GM11168 (cell line): ENCODE data around the gene CRYAA.

Source experiments
- in situ Hi-C: fragments of 300-500 bp; cut with MboI; formaldehyde crosslinking; loops from one replicate; pipeline ENCODE4 v1.12.0; 2022; ENCODE audit warnings: low sequenced_read_pairs; ENCODE audit not compliant: unreplicated experiment

CRYAA gene

DNA sequence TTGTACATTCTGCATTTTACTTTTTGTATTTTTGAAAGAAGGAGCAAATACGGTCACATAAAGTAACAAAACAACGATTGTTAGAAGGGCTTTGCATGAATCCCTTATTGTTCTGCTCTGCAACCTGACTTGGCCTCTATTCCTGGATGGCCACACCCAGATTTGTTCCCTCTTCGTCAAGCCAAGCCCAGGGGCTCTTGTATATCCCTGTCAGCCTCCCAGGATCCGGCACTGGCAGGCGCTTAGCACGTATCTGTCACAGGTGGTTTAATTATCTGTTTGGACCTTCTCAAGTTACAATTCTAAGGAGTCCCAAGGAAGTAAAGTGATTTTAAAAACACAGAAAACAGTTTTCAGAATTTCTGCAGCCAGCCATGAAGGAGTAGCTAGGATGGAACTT lies 28.0 kb downstream of the CRYAA start:
- in situ Hi-C loops: no loop called here

DNA sequence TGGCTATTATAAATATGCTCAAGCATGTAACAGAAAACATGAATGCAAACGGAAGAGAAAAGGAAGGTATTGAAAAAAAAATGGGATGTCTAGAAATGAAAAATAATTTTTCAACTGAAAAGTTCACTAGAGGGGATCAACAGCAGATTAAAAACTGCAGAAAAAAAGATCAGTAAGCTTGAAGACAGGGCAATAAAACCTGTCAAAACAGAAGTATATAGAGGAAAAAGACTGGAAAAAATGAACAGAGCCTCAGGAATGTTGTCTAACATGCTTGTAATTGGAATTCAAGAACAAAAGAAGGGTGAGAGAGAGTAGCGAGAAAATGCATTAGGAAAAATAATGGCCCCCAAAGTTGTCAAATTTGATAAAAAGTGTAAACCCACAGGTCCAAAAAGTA lies 29.6 kb downstream of the CRYAA start:
- in situ Hi-C loops: no loop called here

DNA sequence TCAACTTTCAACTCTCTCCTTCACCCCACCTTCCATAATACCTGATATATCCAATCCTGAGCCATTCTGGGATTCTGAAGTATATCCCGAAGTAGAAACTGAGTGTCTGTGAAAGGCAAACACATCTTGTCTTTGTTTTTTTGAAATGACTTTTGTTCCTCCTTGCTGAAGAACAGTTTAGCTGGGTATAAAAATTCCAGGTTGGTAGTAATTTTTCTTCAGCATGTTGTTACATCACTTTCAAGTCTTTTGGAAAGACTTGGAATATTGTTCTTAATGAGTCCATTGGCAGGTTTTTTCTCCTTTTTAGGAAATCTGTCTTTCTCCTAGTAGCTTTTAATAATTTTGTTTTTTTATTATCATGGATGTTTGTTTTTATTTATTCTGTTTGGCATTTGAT lies 32.7 kb downstream of the CRYAA start:
- in situ Hi-C loops: no loop called here

DNA sequence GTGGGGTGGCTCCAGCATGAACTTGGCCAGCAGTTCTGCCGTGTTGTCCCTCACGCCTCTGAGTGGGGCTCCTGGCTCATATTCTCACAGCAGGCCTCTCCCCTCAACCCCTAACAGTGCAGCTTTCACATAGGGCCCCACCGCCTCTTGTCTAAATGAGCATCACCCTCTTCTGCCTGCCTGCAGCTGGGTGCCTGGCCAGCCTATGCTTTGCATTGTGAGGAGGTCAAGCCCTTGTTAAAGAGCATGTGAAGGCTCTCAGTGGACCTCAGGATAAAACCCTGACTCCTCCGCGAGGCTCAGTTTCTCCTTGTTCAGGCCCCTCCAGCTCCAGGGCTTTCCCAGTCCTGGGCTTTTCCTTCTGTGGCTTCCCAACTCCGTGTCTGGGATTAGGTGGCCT lies 34.8 kb downstream of the CRYAA start:
- in situ Hi-C loops: no loop called here

DNA sequence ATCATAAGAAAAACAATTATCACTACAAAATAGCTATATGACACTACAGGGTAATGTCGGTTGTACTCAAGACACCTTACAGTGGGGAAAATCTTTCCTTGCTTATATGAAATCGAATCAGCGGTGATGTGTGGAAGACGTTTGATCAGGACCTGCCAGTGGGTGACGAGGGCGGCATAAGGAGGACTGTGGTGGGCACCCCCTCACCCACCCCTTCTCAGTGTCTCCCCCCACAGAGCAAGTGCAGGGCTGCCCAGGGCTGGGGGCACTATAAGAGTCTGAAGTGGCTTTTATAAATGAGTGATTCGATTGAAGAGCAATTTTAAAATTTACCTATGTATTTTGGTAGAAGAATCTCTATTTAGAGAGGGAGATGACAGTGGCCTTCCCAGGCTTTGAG lies 35.8 kb downstream of the CRYAA start:
- in situ Hi-C loops: loop anchor here (5.0 kb wide), 1 partner anchor 68 kb away; no protein-coding TSS in a partner anchor

DNA sequence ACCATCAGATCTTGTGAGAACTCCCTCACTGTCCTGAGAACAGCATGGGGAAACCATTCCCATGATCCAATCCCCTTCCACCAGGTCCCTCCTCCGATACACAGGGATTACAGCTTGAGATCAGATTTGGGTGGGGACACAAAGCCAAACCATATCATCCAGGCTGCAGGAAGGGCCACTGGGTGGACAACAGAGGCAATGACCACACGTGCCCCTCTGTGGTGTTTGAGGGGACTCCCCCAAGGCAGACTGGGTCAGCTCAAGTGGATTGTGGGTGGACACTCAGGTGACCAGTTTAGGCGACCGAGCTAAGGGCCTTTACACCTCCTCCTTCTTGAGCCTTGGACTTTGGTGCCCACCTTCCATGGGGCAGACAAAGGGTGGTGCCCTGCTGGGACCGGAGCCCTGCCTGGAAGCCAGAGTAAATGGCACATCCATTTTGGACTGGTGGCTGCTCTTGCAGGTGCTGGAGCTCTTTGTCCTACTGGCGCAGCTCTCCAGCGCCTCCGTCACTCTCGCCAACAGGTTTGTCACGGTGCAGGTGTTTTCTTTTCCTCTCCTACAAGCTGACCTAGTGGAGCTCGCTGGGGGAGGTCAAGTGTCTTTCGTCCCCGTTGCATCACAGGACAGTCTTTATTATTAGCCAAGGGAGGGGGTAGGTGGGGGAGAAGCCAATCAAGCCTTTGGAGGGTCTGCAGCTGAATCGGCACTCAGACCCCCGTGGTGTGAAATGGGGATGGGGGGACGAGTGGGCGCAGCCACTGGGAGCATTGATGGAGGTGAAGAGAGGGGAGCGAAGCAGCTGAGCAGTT lies 37.6 kb downstream of the CRYAA start:
- in situ Hi-C loops: loop anchor here (5.0 kb wide), 1 partner anchor 66 kb away; no protein-coding TSS in a partner anchor

DNA sequence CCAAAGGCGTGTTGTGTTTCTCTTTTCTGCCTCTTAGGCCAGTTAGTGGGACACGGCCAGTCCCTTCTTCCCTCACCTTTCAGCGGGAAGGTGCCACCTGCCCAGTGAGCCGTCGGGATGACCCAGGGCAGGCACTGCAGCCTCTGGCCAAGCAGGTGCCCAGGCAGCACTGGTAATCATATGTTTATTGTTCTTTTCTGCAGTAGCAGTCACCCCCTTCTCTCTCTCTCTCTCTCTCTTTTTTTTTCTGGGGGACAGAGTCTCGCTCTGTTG lies 38.2 kb downstream of the CRYAA start:
- in situ Hi-C loops: loop anchor here (5.0 kb wide), 1 partner anchor 65 kb away; no protein-coding TSS in a partner anchor

DNA sequence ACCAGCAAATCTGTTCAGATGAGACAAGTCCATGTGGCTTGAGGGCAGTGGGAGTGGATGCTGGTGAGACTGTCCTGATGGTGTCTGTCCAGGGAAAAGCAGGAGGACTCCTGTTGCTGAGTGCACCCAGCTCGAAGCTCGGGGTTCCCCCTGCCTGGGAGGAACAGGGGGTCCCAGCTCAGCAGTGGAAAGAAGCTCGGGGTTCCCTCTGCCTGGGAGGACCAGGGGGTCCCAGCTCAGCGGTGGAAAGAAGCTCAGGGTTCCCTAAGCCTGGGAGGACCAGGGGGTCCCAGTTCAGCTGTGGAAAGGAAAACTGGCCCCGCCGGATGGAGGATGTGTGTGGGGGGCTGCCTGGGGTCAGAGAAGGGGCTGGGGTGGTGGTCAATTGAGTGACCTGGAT lies 39.1 kb downstream of the CRYAA start:
- in situ Hi-C loops: loop anchor here (5.0 kb wide), 1 partner anchor 64 kb away; no protein-coding TSS in a partner anchor

DNA sequence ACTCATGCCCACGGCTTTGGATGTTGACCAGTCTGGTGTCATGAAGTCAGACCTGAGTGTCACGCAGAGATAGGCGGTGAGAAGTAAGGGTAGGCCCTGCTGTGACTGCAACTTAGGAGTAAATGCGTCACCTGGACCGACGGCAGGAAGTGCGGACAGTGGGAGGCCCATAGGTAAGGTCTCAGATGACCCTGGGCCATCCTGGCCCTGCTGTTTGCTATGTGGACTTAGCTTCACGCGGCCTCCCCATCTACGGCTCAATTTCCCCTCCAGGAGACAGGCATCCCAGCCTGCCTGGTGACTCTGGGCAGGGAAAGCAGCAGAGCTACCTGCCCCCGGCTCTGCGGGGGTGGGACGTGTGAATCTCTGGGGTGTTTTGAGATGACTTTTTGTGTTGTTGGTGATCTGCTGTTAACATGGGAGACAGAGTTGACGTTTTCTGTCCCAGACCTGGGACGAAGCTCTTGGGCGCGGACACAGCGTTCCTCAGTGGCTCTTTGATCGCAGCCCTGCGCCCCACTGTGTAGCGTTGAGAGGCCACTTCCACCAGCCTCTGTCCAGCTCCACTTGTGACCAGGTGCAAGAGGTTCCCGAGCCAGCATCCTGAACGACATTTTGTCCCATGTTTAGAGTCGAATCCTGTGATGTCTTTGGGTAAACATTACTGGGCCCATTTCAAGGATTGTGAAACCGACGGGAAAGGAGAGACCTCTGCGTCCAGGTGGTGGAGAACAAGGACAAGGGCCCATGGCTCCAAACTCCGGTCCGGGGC lies 39.9 kb downstream of the CRYAA start:
- in situ Hi-C loops: loop anchor here (5.0 kb wide), 1 partner anchor 64 kb away; no protein-coding TSS in a partner anchor

DNA sequence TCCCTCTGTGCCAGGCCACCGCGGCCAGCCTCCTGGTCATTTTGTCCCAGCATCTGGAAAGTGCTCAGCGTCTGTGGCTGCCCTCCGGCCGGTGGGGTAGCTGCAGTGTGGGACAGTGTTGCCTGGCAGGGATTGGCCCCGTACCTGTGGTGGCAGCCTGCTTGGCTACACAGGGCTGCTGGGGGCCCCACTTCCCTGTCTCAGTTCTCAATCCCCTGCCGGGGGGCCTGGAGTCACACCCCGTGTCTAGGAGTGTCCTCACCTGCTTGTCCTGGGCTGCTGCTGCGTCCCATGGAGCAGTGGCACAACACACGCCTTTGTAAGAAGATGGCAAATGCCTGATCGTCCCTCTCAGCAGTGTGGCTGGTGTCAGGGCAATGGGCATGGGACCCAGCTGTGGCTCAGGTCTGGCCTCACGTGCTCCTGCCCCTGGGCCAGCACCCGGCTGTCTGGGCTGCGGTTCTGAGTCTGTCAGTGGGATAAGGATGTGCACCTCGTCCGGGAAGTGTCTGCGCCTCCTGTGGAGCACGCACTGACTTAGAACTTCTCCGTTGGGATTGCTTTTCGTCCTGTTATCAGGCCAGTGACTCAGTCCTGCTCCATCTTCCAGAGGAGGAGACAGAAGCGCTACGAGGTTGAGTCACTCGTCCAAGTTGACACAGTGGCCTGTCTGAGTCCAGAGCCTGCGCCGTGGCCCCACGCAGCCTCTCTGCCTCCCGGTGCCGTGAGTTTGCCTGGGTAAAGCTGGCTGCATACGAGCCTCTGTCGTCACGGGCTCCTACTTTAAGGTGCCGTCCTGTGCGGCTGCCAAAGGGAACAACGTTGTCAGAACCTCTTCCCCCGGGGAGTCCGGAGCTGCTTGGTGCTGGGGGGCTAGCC lies 41.0 kb downstream of the CRYAA start:
- in situ Hi-C loops: loop anchor here (5.0 kb wide), 1 partner anchor 62 kb away; no protein-coding TSS in a partner anchor

DNA sequence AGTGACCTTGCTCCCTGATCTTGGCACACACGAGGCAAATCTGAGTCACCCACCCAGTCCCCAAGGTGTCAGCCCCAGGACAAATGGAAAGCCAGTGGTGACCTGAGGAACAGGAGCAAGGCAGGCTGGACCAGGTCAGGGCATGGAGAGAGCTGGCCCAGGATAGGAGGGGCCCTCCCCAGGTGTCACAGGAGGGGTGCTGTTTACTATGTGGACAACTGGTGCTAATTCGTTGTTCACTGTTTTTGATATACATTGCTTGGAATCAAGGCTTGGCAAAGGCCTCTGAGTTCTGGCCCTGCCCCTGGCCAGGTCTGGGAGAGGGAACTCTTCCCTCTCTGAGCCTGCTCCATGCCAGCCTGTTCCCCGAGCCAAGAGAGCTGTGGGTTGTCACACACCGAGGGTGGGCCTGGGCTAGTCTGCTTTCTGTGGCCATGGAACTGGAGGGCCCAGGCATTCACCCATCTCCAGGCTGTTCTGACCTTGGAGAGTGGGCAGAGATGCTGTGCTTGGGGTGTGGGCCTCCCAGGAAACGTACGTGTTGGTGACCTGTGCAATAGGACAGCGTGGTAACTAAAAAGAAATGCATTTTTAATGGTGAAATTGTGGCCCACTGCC lies 41.8 kb downstream of the CRYAA start:
- in situ Hi-C loops: no loop called here

DNA sequence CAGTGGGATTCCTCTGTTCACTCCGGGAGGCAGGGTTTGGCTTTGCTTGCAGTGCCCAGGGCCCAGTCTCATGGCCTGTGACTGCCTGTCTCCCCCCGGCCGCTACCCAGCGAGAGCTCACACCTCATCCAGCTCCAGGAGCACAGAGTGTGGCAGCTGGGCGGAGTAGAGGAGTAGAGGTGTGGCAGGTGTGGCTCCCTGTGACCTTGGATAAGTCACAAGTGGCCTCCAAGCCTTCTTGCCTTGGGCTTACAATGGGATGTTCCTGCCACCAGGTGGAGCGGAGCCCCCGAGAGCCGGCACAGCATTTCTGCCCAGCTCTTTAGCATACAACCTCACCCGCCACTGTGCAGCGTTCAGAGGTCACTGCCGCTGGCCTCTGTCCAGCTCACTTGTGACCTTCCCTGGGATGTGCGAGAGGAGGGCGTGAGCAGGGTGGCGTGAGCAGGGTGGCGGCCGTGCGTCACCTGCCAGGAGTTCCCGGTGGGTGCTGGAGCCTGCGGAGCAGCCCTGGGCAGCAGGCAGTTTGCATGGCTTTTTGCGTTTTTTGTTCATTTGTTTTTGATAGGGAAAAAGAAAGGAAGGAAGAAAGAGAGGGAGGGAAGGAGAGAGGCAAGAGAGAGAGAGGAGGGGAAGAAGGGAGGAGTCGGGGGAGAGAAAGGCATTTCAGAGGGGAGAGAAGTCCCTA lies 42.4 kb downstream of the CRYAA start:
- in situ Hi-C loops: no loop called here

DNA sequence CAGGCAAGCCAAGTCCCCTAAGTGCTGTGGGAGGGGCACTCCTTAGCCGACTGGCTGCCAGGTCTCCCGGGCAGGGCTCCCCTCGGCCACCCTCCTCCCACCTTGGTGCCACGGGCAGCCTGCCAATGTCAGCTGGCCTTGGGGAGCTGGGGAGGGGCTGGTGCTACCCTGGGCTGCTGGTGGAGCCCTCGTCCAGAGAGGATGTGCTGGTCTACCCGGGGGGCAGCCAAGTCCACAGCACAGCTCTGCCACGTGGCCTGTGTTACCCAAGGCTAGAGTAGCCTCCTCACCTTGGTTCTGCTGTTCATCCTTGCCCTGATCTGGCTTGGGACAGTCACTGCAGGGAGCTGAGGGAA lies 42.9 kb downstream of the CRYAA start:
- in situ Hi-C loops: no loop called here
